GM18511 (cell line): ENCODE data around the gene KIF19.

Experiments
- ATAC-seq: cut with Tn5 transposase; IDR thresholded peaks from one replicate; pipeline ENCODE4 v1.9.1; 2021; ENCODE audit warnings: mild to moderate bottlenecking, moderate library complexity; ENCODE audit not compliant: unreplicated experiment

The KIF19 gene

DNA sequence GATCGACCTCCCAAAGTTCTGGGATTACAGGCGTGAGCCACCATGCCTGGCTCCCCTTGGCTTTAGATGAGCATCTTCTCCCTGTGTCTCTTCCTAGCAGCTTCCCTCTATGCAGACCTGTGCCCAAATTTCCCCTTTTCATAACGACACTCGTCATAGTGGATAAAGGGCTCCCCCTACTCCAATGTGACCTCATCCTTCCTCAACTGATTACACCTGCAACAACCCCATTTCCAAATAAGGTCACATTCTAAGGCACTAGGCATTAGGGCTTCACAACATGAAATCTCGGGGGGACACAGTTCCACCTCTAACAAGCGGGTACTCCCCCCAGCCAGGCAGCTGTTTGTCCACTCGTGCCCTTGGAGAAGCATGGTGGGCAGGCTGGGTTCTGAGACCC is 10.3 kb downstream of the KIF19 start:
- ATAC-seq = no peak

DNA sequence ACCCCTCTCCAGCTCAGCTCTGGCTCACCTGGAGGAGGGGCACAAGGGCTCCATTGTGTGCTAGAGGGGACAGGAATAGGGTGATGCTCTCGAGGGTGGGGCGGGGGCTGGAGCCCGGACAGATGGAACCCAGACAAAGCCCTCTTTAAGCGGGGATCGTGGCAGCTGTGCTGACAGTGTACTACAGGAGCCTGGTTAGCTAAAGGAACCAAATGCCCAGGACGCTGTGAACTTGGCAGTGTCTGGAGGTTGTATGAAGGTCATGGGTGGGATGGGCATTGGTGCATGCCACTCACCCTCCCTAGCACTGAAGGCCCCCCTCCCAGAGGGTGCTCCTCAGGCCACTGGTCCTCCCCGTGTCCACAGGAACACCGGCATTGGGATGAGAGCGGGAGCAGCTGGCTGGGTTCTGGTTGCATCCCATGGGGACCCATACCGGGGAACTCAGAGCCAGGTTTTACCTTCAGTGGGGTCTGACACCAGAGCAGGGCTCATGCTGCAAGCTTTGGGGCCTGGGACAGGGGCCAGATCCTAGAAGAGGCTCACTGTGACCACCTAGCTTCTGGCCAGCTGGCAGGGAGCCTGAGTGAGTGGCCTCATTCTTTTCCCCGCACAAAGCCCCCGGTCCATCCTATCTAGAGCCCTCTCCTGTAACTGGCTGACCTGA is 11.9 kb downstream of the KIF19 start:
- ATAC-seq = no peak

DNA sequence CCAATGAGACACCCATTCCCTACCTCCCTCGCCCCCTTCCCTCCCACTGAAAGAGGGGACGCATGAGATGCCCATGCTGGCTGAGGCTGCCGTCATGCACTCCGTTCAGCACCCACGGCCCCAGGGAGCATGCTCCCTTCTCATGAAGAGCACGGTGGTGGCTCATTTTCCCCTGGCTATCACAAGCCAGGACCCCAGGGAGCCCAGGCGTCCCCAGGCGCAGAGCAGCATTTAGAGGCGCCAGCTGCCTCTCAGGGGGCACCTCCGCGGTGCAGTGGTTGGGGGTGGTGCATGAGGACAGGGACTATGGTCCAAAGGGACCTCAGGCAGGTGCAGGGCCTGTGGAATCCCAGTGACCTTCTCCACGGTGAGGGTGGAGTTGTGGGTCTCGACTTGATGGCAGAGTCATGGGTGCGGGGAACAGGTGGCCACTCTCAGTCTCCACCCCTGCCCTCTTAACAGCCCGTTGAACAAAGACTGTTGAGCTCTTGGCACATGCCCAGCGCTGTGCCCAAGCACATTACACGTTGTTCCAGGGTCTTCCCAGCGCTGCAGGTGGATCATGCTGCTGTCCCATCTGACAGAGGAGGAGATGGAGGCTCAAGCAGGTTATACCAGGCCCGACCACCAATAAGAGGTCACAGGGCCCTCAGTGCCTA is 13.6 kb downstream of the KIF19 start:
- no peak for ATAC-seq

DNA sequence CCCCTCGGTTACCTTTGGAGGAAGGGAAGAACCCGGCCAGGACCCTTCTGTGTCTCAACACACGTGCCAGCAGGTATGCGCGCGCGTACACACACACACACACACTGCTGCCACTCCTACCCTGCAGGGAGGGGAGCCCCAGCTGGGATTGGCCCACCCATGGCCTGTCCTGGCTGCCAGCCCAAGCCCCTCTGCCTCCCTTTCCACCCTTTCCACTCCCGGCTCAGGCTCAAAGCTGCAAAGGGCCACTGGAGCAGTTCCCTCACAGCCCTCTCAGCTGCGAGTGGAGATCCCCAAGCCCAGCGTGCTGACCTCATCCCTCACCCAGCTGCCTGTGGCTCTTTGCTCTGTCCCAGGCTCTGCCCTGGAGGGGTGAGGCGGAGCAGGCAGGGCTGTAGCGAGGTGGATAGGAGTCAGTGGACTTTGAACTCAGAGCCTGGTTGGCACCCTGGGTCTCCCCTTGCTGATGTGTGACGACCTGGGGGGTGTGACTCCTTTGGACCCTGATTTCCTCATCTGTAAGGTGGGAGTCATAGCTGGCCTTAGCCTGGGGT is 14.5 kb downstream of the KIF19 start:
- ATAC-seq = no peak

DNA sequence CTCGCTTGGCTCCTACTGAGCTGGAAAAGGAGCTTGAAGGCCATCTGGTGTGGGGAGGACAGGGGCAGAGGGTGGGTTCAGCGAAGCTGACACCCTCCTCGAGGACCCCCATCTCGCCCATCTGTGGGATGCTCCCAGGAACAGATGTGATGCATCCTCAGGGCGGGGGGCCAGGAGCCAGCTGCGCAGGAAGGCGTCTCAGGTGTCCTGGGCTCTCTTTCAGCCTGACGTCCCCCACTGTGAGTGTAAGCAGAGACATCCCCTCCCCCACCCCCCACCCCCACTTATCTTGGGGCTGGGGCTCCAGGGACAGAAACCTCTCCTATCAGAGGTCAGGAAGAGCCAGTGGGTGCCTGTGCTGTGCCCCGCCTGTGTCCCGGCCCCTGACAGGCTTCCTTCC is 16.2 kb downstream of the KIF19 start:
- ATAC-seq = no peak

DNA sequence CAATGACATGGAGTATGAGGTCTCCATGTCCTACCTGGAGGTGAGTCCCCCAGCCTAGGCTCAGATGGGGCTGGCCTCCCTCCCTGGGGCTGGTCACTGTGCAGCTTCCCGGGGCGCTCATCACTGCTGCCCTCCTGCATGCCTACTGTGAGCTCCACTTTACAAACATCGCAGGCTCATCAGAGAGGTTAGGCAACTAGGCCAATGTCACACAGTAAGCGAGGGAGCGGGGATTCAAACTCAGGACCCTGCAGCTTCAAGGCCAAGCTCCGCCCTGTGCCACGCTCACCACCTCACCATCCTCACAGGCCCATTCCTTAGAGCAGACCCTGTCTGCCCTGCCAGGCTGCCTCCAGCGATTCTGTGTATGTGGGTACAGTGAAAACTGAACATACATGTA is 17.1 kb downstream of the KIF19 start:
- ATAC-seq = no peak

DNA sequence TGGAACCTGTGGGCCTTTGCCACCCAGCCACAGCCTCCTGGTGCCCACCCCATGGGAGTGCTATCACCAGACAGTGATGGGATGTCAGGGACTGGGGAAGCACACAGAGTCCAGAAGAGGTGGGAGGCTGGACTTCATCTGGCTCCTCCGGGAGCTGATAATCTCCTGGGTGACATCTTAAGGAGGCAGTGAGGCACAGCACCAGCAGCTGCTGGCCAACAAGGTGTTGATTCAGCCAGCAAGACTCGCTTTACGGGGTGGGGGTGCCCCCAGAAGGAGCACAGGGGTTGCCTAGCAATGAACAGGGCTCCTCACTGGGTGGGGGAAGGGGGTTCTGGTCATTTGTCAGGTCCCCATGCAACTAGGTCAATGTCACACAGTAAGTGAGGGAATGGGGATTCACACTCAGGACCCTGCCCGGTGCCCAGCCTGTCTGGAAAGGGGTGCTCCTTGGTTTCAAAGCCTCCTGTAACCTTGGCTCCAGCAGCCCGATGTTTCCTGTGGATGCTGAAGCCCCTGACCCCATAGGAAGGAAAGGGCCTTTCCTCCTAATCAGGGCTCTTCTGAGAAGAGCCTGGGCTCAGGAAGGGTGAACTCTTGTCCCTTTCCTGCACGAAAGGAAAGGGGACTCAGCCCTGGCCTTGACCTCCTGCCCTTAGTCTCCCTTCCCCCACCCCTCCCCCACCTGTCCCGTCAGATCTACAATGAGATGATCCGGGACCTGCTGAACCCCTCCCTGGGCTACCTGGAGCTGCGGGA is 17.7 kb downstream of the KIF19 start:
- no peak for ATAC-seq

DNA sequence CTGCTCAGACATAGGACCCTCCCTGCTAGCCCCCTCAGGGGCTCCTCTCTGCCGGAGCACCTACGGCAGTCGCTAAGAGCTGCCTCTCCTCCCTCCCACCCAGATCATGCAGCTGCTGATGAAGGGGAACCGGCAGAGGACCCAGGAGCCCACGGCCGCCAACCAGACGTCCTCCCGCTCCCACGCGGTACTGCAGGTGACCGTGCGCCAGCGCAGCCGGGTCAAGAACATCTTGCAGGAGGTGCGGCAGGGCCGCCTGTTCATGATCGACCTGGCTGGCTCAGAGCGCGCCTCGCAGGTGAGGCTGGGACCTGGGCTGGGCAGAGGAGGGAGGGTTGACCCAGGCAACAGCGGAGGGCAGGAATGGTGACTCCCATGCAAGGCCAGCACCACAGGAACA is 18.6 kb downstream of the KIF19 start:
- no peak for ATAC-seq

DNA sequence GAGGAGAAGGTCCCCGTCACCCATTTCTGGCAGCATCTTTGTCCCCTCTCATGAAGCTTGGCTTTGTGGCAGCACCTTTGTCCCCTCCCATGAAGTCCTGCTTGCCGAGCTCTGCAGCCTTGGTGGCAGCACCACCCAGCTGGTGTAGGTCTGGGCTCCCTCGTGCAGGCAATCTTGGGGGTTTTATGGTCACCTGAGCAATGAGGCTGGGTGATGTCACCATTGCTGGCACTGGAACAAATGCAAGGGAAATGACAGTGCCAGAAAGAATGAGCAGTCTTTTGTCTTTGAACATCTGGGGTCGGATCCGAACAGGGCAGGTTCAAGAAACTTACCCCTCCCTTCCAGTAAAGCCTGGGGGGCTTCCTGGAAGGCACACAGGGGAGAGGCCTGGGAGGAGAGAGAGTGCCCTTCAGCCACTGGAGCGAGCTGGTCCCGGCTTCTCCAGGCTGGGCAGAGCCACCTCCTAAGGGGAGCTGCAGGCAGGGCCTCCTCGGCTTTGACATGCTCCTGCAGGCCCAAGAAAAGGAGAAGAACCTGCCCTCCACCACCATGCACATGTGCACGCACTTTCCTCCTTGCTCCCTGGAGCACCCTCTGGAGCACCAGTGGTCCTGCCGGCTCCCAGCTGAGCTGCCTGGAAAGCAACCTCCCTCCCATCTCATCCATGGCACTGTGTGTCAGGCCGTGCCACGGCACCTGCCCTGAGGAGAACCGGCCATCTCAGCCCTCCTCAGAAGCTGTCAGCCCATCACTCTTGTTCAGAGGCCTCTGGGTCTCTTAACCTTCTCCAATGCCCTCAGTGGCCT is 19.6 kb downstream of the KIF19 start:
- ATAC-seq = no peak

DNA sequence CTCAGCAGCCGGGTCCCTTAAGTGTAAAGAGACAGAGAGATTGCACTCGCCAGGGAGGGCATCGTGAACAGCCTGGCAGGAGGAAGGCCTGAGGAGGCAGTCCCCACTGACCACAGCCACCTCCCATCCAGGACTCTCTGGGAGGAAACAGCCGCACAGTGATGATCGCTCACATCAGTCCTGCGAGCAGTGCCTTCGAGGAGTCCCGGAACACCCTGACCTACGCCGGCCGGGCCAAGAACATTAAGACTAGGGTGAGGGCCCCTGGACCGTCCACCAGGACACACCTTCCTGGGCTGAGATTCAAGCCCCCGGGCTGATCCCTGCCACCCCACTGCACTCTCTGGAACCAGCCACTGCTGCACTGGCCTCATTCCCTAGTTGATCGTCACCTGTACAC is 21.6 kb downstream of the KIF19 start:
- no peak for ATAC-seq

DNA sequence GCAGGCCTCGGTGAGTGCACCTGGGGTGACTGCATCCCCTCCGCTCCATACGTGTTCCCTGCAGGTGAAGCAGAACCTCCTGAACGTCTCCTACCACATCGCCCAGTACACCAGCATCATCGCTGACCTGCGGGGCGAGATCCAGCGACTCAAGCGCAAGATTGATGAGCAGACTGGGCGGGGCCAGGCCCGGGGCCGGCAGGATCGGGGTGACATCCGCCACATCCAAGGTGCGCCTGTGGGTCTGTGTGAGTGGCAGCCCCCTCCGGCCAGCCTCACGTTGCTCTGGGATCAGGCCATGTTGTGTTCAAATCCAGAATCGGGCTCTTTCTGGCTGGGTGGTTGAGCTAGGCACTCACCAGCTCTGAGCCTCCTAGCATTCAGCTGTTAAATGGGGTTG is 23.1 kb downstream of the KIF19 start:
- no peak for ATAC-seq

DNA sequence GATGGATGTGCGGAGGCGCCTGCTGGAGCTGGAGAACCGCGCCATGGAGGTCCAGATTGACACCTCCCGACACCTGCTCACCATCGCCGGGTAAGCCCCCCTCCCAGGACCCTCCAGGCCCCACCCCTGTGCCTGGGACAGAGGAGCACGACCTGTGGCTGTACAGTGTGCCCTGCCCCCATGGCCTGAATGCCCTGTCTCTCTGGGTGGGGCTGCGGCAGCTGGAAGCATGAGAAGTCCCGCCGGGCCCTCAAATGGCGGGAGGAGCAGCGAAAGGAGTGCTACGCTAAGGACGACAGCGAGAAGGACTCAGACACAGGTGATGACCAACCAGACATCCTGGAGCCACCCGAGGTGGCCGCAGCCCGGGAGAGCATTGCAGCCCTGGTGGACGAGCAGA is 24.5 kb downstream of the KIF19 start:
- no peak for ATAC-seq

DNA sequence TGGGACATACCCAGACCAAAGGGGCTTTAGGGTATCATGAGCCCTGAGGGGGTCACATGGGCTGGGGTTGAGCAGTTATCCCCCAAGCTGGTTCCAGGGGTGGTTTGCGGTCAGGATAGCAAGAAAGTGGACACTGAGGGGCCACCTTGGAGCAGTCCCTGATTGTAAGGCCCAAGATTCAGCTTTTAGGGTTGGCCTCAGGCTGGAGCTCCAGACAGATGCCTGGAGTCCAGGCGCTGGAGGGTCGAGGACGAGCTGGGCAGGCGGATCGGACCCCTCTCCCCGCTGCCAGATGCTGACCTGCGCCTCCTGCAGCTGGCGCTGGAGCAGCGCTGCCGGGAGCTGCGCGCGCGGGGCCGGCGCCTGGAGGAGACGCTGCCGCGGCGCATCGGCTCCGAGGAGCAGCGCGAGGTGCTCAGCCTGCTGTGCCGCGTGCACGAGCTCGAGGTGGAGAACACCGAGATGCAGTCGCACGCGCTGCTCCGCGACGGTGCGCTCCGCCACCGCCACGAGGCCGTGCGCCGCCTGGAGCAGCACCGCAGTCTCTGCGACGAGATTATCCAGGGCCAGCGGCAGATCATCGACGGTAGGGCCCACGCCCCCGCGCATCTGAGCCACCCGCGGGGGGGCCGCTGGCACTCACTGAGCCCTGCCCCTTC is 25.7 kb downstream of the KIF19 start:
- no peak for ATAC-seq

DNA sequence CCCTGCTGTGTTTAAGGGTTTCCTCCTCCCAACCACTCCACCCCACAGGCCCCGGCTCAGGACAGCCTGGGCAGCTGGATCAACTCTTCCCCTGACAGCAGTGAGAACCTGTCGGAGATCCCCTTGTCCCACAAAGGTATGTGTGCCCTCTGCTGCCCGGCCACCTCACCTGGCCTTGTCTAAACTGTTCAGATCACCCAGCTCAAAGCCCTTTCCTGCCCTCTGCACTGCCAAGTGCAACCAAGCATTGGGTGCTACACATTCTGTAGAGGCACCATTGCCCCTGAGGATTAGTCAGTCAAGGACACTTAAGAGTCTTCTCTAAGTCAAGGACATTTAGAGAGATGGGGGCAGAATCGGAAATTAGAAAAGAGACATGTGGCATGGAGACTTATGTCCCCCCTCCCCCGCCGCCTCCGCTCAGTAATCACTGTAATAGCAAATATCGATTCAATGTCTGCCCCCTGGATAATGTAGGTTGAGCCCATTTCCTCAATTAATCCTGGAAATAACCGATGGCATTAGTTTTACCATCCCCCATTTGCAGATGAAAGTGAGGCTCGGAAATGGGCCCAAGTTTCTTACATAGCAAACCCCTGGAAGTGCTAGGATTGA is 27.5 kb downstream of the KIF19 start:
- no peak for ATAC-seq

DNA sequence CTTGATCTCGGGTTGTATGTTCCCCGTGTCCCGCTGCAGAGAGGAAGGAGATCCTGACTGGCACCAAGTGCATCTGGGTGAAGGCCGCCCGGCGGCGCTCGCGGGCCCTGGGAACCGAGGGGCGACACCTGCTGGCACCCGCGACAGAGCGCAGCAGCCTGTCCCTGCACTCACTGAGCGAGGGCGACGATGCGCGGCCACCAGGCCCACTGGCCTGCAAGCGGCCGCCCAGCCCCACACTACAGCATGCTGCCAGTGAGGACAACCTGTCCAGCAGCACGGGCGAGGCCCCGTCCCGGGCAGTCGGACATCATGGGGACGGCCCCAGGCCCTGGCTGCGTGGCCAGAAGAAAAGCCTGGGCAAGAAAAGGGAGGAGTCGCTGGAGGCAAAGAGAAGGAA is 28.1 kb downstream of the KIF19 start:
- ATAC-seq = no peak

DNA sequence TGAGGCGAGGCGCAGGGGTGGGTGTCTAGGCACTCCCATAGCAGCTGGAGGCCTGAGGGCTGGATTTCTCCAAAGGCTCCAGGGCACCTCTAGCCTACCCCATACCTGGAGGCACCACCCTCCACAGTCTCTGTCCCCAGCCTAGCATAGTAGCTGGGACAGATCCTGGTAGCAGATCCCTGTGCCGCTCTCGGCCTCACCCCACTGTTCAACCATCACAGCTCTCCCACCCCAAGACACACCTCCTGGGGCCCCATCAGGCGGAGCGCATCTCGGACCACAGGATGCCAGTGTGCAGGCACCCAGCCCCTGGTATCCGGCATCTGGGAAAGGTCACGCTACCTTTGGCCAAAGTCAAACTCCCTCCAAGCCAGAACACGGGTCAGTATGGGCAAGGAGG is 28.5 kb downstream of the KIF19 start:
- no peak for ATAC-seq

DNA sequence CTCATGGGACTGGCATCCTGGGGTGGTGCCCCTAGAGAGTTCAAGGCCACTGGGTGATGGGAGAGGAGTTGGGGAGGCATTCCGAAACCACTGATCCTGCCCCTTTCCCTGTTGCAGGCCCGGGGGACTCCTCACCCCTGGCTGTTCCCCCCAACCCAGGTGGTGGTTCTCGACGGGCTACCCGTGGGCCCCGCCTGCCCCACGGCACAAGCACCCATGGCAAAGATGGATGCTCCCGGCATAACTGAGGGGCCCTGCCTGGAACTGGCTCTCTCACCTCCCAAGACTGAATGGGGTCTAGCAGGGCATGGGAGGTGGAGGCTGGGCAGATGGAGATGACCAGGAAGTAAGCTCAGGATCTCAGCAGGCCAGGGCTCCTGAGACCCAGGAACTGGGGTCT is 29.0 kb downstream of the KIF19 start:
- no peak for ATAC-seq

DNA sequence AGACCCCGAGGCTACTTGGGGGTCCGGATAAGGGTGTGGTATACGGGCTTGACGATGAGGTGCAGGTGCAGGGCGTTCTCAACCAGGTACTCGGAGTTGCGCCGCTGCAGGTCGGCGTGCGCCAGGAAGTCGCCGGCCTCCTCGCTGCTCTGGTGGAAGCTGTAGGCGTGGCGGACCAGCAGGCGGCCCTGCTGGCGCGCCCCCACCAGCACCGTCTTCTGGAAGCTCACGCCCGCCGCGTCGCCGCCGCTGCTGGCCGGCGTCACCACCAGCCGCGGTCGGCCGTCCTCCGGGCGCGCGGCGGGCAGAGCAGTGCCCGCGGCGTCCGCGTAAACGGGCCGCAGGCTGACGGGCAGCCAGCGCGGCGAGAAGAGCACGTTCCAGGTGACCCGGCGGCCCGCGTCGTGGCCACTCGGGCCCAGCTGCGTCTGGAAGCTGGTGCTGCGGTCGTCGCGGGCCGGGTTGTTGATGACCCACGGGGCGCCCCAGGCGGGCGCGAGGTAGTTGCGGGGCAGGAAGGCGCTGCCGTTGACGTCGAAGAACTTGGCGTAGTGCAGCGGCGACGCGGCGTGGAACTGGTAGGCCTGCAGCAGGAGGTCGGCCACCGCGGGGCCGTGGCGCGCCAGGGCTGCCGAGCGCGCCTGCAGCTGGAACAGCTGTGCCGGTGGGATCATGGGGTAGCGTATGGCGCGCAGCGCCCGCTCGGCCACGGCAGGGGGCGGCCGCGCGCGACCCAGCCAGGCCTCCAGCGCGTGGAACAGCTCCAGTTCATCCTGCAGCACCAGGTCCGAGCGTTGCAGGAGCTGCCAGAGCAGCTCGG is 30.8 kb downstream of the KIF19 start:
- no peak for ATAC-seq

DNA sequence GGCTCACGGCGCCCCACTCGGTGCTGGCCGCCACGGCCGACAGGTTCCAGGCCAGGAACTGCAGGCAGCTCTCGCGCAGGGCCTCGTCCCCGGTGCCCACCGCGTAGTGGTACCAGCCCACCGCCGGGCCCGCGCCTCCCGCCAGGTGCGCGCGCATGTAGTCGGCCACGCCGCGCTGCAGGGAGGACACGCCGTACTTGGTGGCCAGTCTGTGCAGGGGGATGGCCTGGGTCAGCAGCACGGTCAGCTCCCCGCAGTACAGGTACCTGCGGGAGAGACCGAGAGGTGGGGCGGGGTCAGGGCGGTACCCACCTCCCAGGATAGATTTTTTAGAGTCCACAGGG is 31.4 kb downstream of the KIF19 start:
- ATAC-seq = no peak
